Activated naive CD8-positive, alpha-beta T cell treated with anti-CD3 and anti-CD28 coated beads, Interleukin-2, amount 10 ng/mL, durations not matched to agents 7 days and 5 days (primary cell): ENCODE data around the gene AAGAB. TPM values are rescaled to one million over a fixed set of nuclear protein-coding genes. Genes with fewer than 3 reads are reported as not detected.

Source experiments
- ATAC-seq: fragments of 150-1000 bp; cut with Tn5 transposase; one replicate; pipeline ENCODE4 v1.10.0; 2021; ENCODE audit warnings: low read depth, moderate library complexity
- POLR2A ChIA-PET: fragments of 350-600 bp; sonication (Branson Sonifier 250); formaldehyde crosslinking; loops from one replicate; lab custom pipeline; 2021; ENCODE audit warnings: antibody characterized with exemption; lab: Charles Lee
- DNase-seq: peaks from one replicate; pipeline ENCODE4 v3.0.0; 2021
- H3K27ac Mint-ChIP-seq: one replicate; pipeline ENCODE4 v1.8.0; 2022; ENCODE audit warnings: mild to moderate bottlenecking, mixed read lengths
- H3K27me3 Mint-ChIP-seq: one replicate; pipeline ENCODE4 v1.8.0; 2022; ENCODE audit warnings: mild to moderate bottlenecking, moderate library complexity, mixed read lengths
- H3K36me3 Mint-ChIP-seq: one replicate; pipeline ENCODE4 v1.8.0; 2021; ENCODE audit warnings: mild to moderate bottlenecking, mixed read lengths
- H3K4me1 Mint-ChIP-seq: one replicate; pipeline ENCODE4 v1.8.0; 2021; ENCODE audit warnings: mixed read lengths
- H3K4me3 Mint-ChIP-seq: one replicate; pipeline ENCODE4 v1.8.0; 2022; ENCODE audit warnings: mild to moderate bottlenecking, moderate library complexity, mixed read lengths
- H3K9me3 Mint-ChIP-seq: one replicate; pipeline ENCODE4 v1.8.0; 2021; ENCODE audit warnings: mixed read lengths
- total RNA-seq, 2 experiments: library from RNA; stranded (reverse); gene quantifications; one replicate each; pipeline ENCODE4 v1.2.3, GENCODE V29; 2021

AAGAB gene
- total RNA-seq, 2 experiments from 2014 or later = 39.3 to 40.4 TPM

DNA sequence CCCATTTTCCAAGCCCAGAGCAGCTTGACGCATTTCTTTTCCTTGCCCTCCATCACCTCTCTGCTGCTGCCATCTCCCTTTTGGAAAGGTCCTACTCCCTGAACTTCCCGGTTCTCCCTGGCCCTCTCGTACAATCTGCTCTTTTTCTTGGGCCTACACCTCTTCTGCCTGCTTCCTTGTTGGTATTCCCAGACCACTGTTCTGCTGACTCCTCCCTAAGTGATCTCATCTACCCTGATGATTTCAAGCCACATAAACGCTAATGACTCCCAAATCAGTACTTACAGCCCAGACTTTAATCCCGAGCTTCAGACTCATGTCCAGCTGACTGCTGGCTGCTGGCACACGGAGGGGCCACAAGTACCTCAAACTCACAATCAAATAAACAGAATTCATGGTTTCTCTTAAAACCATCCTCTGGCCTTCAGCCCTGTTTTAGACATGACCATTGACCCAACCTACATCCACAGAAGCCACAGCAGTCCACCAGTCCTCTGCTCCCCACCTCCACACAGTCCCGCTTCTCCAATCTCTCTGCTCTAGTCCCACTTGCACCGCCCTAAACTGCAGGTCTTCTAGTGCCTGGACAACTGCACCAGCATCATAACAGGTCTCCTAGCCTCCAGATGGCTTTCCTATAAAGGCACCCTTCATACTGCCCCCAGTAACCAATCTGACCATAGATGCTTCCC lies 57.6 kb downstream of the AAGAB start:
- H3K27ac Mint-ChIP-seq = peak overlapping the region; percentile 15
- ATAC-seq (no peak), DNase-seq (no peak)
- no peaks in the 10 kb centered on the region for H3K9me3 Mint-ChIP-seq
- H3K27me3 Mint-ChIP-seq = no peaks in the 10 kb centered on the region
- POLR2A ChIA-PET = no interaction called here
- peaks cover 52% of the 10 kb centered on the region for H3K36me3 Mint-ChIP-seq
- peaks cover 12% of the 10 kb centered on the region for H3K4me1 Mint-ChIP-seq
- H3K4me3 Mint-ChIP-seq = no peak overlapping the region

DNA sequence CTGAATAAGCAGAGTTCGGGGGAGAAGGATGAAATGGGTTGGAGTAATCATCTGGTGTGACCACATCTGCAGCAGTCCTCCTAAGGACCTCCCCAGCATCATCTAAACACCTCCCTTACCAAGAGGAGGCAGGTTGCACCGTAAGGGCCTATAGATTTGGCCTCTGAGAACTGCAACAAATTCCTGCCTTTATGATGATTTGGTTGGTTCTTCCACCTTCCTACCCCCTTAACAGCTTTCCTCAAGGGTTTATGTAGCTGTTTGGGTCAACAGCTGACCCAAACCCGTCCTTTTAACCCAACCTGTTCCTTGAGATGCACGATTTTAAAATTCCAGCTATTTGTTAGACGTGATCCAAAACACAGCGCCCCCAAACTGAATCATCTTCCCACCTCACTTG lies 58.2 kb downstream of the AAGAB start:
- Mint-ChIP-seq H3K27me3 (no peaks in the 10 kb centered on the region), H3K4me1 (peaks cover 12% of the 10 kb centered on the region), H3K27ac (no peak overlapping the region), H3K9me3 (no peaks in the 10 kb centered on the region), H3K4me3 (no peak overlapping the region), H3K36me3 (peaks cover 46% of the 10 kb centered on the region)
- POLR2A ChIA-PET = interaction anchor here (0.7 kb wide), 1 partner anchor 126 kb away, joined by 3 read pairs; no protein-coding TSS in a partner anchor
- no peak for ATAC-seq
- DNase-seq = no peak

DNA sequence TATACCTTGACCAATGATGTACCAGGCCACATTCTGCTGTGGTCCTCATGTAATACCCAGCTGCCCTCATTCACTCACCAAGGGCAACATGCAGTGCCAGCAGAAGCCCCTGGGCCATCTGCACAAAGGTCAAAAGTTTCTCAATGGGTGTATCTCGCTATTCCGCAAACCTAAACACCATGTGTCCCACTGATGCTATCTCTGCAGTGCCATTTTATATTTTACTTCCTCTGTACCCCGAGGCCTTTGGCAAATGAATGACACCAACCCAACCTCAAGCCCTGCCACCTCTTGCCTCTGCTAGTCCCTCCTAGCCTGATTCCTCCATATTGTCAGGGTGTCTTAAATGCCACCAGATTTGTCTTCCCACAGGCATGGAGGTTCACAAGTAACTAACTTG lies 59.2 kb downstream of the AAGAB start:
- H3K4me3 Mint-ChIP-seq = no peak overlapping the region
- no peaks in the 10 kb centered on the region for H3K9me3 Mint-ChIP-seq
- H3K27ac Mint-ChIP-seq = no peak overlapping the region
- DNase-seq (no peak), ATAC-seq (no peak)
- H3K36me3 Mint-ChIP-seq = peaks cover 46% of the 10 kb centered on the region
- H3K4me1 Mint-ChIP-seq = peaks cover 12% of the 10 kb centered on the region
- POLR2A ChIA-PET = interaction anchor here (0.7 kb wide), 1 partner anchor 125 kb away, joined by 3 read pairs; no protein-coding TSS in a partner anchor
- no peaks in the 10 kb centered on the region for H3K27me3 Mint-ChIP-seq

DNA sequence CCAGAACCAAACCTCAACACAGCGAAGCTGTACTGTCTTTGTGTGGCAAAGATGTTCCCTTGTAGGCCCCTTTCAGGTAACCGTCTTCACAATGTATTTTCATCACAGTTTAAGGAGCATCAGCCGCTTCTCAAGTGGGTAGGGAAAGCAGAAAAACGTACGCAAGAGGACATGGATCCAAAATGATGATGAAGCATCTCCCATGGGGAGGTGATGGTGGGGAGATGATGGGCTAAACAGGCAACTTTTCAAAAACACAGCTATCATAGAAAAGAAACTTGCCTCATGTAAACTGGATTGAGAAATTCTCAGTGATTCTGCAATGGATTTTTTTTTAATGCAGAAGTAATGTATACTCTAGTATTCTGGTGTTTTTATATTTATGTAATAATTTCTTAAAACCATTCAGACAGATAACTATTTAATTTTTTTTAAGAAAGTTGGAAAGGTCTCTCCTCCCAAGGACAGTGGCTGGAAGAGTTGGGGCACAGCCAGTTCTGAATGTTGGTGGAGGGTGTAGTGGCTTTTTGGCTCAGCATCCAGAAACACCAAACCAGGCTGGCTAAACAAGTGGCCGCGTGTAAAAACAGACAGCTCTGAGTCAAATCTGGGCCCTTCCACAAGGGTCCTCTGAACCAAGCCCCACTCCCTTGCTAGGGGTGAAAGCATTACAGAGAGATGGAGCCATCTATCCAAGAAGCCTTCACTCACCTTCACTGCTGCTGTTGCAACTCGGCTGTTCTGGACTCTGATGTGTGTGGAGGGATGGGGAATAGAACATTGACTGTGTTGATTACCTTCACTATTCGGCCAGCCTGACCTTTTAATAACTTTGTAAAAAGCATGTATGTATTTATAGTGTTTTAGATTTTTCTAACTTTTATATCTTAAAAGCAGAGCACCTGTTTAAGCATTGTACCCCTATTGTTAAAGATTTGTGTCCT lies 60.0 kb downstream of the AAGAB start:
- Mint-ChIP-seq H3K4me1 (peaks cover 12% of the 10 kb centered on the region), H3K27me3 (no peaks in the 10 kb centered on the region), H3K36me3 (peaks cover 39% of the 10 kb centered on the region), H3K27ac (peak overlapping the region; percentile 7), H3K4me3 (no peak overlapping the region), H3K9me3 (no peaks in the 10 kb centered on the region)
- DNase-seq (no peak), ATAC-seq (no peak)
- POLR2A ChIA-PET = no interaction called here

DNA sequence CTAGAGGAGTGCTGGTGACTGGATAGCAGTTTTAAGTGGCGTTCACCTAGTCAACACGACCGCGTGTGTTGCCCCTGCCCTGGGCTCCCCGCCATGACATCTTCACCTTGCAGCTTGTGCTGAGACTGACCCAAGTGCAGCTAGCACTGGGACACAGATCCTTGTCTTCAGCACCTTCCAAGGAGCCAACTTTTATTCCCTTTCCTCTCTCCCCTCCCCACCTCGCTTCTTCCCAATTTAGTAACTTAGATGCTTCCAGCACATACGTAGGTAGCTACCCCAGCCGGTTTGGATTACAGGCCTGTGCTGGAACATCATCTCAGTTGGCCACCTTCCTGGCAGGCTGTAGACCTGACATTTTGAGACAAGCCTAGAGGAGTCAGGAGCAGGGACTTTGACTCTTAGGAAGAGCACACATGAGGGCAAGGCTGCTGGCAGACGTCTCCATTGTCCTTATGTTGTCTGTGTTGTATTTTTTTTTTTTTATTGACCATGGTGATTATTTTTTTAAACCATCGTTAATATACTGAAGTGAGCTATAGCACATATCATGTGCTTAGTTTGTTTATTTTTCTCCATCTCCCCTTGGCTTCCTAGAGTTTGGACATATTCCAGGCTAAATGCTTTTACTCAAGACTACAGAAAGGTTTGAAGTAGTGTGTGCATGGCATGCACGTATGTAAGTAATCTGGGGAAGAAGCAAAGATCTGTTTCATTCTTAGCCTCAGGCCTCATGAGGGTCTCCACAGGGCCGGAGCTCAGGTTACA lies 61.1 kb downstream of the AAGAB start:
- Mint-ChIP-seq H3K27ac (peak overlapping the region; percentile 13), H3K36me3 (peaks cover 40% of the 10 kb centered on the region)

DNA sequence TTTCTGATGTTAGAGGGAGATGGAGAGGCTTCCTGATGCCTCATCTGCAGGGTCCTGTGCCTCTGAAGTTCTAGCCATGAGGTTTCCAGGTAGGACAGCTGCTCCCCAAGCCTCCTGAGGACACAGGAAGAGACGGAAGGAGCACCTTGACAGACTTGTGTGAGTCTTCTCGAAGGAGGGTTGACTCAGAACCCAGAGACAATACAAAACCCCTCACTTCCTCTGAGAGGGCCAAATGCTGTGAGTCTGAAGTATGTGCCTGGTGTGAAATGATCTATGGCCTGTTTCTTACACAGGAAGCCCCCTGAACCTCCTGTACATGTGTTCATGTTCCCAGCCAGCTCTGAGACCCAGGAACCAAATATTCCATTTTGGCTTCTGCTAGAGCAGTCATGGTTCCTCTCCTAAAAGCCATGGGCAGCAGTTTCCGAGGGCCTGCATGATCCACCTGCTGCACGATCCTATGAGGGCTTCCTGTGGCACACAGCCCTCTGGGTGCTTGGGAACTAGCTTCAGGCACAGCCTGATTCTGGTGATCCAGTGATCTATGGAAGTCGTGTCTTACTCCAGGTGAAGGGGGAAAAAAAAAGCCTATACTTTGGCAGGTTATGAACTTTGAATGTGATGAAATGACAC lies 62.2 kb downstream of the AAGAB start:
- ATAC-seq (peak; percentile 30), DNase-seq (no peak)
- no peak overlapping the region for H3K4me3 Mint-ChIP-seq
- H3K36me3 Mint-ChIP-seq = peaks cover 32% of the 10 kb centered on the region
- H3K4me1 Mint-ChIP-seq = peaks cover 4% of the 10 kb centered on the region
- H3K27me3 Mint-ChIP-seq = no peaks in the 10 kb centered on the region
- H3K9me3 Mint-ChIP-seq = no peaks in the 10 kb centered on the region
- peak overlapping the region; percentile 55 for H3K27ac Mint-ChIP-seq
- POLR2A ChIA-PET = no interaction called here

More for the DNA sequence above, 61.1 kb downstream of the AAGAB start:
- POLR2A ChIA-PET = no interaction called here
- H3K4me3 Mint-ChIP-seq = no peak overlapping the region
- ATAC-seq (no peak), DNase-seq (no peak)
- H3K4me1 Mint-ChIP-seq = peaks cover 9% of the 10 kb centered on the region
- H3K27me3 Mint-ChIP-seq = no peaks in the 10 kb centered on the region
- no peaks in the 10 kb centered on the region for H3K9me3 Mint-ChIP-seq

DNA sequence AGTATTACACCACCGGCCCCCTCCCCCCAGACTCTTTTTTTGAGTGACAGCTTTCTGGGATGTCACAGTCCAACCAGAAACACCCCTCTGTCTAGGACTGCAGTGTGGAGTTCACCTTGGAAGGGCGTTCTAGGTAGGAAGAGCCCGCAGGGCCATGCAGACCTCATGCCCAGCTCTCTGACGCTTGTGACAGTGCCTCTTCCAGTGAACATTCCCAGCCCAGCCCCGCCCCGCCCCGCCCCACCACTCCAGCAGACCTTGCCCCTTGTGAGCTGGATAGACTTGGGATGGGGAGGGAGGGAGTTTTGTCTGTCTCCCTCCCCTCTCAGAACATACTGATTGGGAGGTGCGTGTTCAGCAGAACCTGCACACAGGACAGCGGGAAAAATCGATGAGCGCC lies 63.6 kb downstream of the AAGAB start:
- Mint-ChIP-seq H3K9me3 (no peaks in the 10 kb centered on the region), H3K36me3 (peaks cover 21% of the 10 kb centered on the region), H3K4me3 (no peak overlapping the region), H3K4me1 (peaks cover 8% of the 10 kb centered on the region), H3K27ac (no peak overlapping the region), H3K27me3 (no peaks in the 10 kb centered on the region)
- POLR2A ChIA-PET = no interaction called here
- ATAC-seq (no peak), DNase-seq (no peak)

DNA sequence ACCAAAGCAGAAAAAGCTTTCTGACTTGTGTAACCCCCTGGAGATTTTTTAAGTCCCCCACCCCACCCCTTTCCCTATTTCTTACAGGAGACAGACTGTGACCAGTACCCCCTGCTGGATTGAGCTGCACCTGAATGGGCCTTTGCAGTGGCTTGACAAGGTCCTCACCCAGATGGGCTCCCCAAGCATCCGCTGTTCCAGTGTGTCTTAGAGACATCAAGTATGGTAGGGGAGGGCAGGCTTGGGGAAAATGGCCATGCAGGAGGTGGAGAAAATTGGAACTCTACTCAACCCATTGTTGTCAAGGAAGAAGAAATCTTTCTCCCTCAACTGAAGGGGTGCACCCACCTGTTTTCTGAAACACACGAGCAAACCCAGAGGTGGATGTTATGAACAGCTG lies 64.1 kb downstream of the AAGAB start:
- Mint-ChIP-seq H3K9me3 (no peaks in the 10 kb centered on the region), H3K4me1 (peaks cover 13% of the 10 kb centered on the region), H3K4me3 (no peak overlapping the region), H3K27ac (no peak overlapping the region), H3K36me3 (peaks cover 17% of the 10 kb centered on the region), H3K27me3 (no peaks in the 10 kb centered on the region)
- no peak for ATAC-seq
- POLR2A ChIA-PET = no interaction called here
- no peak for DNase-seq

DNA sequence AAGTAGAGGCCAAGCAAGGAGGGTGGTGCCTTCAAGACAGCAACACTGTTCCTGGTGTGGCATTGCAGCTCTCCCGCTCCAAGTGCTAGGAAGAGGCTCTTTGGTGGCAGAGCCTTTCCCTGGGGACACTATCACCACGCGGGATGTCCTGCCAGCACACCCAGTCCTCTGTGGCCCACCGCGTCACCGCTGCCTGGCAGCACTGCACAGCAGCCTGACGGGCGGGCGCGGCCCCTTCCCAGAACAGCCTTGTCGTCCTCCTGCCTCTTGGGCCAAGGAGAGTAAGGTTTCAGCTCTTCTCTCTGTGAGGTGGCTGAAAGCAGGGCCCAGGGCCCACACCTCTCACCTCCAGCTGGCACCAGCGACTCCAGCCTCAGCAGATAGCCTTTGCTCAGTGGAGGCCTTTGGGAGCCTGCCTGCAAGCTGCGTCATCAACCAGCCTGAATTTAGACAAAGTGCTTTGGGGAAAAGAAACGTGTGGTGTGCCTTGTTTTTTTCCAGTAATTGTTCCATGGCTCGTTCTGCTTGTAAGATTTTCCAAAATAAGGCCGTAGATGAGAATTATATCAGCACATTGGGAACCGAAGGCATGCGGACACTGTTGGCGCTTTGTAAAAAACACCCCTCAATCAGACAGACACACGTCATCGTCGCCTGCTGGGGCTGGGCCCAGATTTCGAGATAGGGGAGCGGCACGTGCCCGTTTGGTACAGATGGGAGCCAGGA lies 65.0 kb downstream of the AAGAB start:
- POLR2A ChIA-PET = no interaction called here
- H3K4me3 Mint-ChIP-seq = no peak overlapping the region
- no peak overlapping the region for H3K27ac Mint-ChIP-seq
- no peaks in the 10 kb centered on the region for H3K9me3 Mint-ChIP-seq
- H3K27me3 Mint-ChIP-seq = no peaks in the 10 kb centered on the region
- H3K36me3 Mint-ChIP-seq = peaks cover 16% of the 10 kb centered on the region
- peaks cover 16% of the 10 kb centered on the region for H3K4me1 Mint-ChIP-seq
- DNase-seq (no peak), ATAC-seq (no peak)

DNA sequence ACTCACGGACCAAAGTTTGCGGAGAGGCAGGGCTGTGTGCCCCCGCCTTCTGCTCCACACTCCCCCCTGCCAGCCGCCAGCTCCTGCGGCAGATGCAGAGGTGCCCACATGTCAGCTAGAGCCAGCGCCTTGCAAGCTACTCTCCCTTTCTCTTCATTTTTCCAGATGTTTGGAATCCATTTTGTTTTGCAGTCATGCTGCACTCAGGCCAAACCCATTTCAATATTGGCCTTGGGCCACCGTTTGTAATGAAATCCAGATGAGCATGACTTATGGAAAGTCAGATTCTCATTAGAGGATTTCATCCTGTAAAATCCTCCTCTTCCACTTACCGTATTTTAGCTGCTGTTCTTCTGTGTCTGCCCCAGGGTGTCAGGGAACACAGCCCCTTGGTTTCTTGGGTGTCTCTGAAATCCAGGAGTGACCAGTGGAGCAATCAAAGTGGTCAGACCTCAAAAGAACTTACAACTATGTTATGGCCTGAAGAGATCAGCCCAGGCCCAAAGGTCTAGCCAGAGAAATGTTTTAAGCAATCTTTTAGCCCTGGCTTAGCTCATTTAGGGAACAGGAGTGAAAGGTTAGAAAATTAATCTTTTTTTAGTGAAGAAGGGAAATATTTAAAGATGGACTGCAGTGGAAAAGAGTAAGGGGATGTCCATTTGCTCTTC lies 65.8 kb downstream of the AAGAB start:
- H3K9me3 Mint-ChIP-seq = no peaks in the 10 kb centered on the region
- POLR2A ChIA-PET = interaction anchor here (0.7 kb wide), 1 partner anchor 170 kb away, joined by 4 read pairs; no protein-coding TSS in a partner anchor
- no peak overlapping the region for H3K27ac Mint-ChIP-seq
- H3K4me1 Mint-ChIP-seq = peaks cover 16% of the 10 kb centered on the region
- no peak overlapping the region for H3K4me3 Mint-ChIP-seq
- H3K36me3 Mint-ChIP-seq = peaks cover 13% of the 10 kb centered on the region
- no peaks in the 10 kb centered on the region for H3K27me3 Mint-ChIP-seq
- ATAC-seq = no peak
- DNase-seq = no peak

DNA sequence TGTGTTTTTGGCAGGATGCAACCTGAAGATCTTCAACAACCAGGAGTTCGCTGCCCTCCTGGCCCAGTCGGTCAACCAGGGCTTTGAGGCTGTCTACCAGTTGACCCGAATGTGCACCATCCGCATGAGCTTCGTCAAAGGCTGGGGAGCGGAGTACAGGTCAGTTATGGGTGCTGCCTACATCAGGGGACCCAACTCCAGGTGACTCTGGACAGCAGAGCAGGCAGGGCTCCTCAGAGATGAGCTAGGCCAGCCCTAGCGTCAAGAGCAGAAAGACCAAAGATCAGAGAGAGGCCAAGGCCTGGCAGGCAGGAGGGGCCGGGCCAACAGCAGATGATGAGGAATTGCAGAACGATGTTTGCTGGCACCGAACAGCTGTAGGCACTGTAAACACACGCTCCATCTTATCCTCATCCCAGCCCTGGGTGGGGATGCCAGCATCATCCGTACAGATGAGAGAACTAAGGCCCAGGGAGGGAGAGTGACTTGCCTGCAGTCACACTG lies 67.1 kb downstream of the AAGAB start:
- H3K27ac Mint-ChIP-seq = no peak overlapping the region
- DNase-seq (no peak), ATAC-seq (no peak)
- no peaks in the 10 kb centered on the region for H3K27me3 Mint-ChIP-seq
- H3K4me3 Mint-ChIP-seq = no peak overlapping the region
- POLR2A ChIA-PET = no interaction called here
- peaks cover 15% of the 10 kb centered on the region for H3K4me1 Mint-ChIP-seq
- no peaks in the 10 kb centered on the region for H3K9me3 Mint-ChIP-seq
- peaks cover 11% of the 10 kb centered on the region for H3K36me3 Mint-ChIP-seq

DNA sequence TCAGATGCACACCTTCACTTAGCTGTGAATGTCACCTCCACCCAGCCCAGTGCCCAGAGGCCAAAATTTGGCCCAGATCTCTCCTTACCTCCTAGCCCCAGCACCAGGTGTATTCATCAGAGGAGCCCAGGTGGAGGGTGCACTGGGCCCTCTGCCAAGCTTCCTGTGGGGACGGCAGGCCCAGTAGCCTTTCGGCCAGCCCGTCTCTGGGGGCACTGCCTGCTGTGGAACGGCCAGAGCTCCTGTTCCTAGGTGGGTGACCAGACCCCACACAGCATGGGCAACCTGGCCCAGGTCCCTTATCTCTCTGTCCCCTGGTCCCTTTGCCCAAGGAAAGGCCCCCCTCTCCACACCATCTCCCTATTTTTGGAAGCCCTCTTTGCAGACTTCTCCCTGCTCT lies 67.8 kb downstream of the AAGAB start:
- H3K36me3 Mint-ChIP-seq = peaks cover 11% of the 10 kb centered on the region
- POLR2A ChIA-PET = no interaction called here
- H3K4me1 Mint-ChIP-seq = peaks cover 12% of the 10 kb centered on the region
- DNase-seq (no peak), ATAC-seq (no peak)
- no peaks in the 10 kb centered on the region for H3K27me3 Mint-ChIP-seq
- no peak overlapping the region for H3K4me3 Mint-ChIP-seq
- H3K9me3 Mint-ChIP-seq = no peaks in the 10 kb centered on the region
- H3K27ac Mint-ChIP-seq = no peak overlapping the region
